OCI-M2 (cell line): ENCODE results near the gene C1QTNF1.

Source experiments
- DNase-seq: peaks from one replicate; lab custom pipeline; 2025; ENCODE audit not compliant: unreplicated experiment; lab: John Stamatoyannopoulos, UW

Gene C1QTNF1

DNA sequence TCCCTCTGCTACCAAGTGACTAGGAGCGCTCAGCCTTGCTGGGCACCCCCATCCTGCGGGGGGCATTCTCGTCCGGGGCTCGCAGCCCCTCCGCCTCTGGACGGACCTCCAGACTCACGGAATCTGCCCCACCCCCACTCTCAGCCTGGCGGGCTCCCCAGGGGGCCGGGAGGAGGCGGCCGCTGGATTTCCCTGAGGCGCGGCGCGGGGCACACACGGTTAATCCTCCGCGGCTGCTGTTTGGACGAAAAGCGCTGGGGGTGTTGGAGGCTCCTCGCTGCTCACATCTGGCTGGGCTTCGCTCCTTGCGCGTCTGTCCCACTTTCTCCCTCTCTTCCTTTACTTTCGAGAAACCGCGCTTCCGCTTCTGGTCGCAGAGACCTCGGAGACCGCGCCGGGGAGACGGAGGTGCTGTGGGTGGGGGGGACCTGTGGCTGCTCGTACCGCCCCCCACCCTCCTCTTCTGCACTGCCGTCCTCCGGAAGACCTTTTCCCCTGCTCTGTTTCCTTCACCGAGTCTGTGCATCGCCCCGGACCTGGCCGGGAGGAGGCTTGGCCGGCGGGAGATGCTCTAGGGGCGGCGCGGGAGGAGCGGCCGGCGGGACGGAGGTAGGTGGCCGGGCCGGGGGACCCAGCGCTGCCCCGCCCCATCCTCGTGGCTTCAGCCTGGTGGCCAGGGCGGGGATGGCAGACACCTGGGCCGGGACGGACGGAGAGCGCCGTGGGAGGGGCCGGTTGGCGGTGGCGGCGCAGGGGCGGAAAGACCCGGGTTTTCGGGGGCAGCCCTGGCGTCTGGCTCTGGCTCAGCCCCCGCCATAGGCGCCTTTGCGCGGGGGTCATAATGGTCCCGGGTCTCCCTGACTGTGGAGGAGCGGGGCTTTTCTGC lies at the start of gene C1QTNF1:
Gene C1QTNF1 (plus strand): TSS at position 284 of the 886 bp plus-strand sequence. CDS start 19,800 bp downstream, outside the sequence.
- no peak for DNase-seq

DNA sequence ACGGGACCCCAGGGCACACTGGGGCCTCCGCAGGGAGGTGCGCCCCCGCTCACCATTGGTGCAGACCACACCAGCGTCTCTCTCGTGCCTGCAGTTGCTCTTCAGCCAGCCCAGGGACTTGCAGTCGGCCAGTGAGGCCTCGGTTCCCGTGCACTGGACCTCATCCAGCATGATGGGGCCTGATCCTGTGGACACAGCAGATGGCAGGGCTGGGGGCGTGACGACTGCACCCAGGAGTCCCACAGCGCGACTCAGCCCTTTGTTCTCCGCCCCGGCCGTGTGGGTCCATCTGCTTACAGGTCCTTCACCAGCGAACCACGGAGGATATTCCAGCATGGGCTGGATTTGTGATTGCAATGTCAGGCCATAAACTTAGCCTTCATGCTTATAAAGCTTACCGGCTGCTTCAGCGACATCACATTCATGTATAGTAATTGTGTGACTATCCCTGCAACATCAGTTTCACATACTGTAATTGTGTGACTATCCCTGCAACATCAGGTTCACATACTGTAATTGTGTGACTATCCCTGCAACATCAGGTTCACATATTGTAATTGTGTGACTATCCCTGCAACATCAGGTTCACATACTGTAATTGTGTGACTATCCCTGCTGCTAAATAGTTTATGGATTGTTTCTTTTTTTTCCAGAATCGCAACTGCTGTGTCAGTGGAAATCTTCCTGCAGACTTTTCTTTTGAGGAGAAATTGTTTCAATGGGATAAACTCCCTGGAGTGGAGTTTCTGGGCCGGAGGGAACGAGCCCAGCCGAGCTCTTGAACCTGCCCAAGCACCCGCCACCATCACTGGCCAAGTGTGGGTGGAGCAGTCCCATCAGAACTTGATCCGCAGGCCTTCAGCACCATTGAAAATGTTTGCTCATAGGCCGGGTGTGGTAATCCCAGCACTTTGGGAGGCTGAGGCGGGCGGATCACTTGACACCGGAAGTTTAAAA lies 49.1 kb upstream of the C1QTNF1 start:
- no peak for DNase-seq

DNA sequence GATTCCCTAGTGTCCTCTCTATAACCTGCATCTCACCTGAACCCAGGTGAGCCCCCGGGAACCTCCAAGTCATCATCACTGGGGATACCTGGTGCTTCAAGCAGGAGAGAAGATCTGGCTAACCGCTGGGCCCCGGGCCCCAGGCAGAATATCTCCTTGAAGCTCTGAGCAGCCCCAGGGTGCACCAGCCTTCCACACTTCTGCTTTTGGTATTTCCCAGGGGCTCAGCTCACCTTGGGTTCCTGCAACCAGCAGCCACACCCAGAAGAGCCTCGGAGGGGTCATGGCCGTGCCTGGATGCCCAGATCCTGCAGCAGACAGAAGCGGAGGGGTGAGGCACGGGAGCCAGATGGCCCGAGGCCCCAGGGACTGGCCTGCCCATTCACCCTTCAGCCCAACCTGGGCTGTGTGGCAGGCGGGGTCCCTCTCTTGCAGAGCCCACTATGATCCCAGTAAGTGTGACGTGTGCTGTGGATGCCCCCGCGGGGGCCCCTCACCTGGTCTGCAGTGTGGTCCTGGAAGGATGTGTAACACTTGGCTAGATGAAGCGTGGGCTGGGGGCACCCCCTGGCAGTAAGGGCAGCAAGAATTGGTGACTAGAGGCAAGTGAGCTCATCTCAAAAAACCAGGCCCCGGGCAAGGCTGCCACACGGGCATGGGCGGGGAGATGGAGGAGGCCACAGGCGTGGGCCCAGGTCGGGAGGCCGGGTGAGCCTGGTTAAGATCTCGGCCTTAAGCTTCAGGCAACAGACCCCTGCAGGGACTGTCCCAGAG lies 46.9 kb upstream of the C1QTNF1 start:
- no peak for DNase-seq

DNA sequence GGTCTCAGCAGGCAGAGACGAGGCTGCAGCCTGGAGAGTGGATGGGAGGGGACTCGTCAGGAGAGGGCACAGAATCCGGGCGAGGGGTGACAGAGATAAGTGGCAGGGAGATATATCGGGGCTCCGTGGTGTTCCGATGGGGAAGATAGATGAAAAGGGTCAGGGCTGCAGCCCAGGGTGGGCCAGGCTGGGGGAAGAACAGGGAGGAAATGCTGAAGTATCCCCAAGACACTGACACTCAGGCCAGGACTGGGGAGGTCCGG lies 46.4 kb upstream of the C1QTNF1 start:
- DNase-seq, result no peak

GRCh38 chr17:78977997-78978973 lies 45.7 kb upstream of the C1QTNF1 start:
- no peak for DNase-seq

- DNase-seq, result no peak
Measured at GRCh38 chr17:78979780-78980623, 44.0 kb upstream of the C1QTNF1 start, which contains the start of gene LGALS3BP. Gene LGALS3BP, minus strand, starts transcription at chr17:78979923. Its CDS starts 2,732 bp downstream, at chr17:78977191.

GRCh38 chr17:78980624-78980972 lies 43.4 kb upstream of the C1QTNF1 start:
- DNase-seq, result no peak

DNA sequence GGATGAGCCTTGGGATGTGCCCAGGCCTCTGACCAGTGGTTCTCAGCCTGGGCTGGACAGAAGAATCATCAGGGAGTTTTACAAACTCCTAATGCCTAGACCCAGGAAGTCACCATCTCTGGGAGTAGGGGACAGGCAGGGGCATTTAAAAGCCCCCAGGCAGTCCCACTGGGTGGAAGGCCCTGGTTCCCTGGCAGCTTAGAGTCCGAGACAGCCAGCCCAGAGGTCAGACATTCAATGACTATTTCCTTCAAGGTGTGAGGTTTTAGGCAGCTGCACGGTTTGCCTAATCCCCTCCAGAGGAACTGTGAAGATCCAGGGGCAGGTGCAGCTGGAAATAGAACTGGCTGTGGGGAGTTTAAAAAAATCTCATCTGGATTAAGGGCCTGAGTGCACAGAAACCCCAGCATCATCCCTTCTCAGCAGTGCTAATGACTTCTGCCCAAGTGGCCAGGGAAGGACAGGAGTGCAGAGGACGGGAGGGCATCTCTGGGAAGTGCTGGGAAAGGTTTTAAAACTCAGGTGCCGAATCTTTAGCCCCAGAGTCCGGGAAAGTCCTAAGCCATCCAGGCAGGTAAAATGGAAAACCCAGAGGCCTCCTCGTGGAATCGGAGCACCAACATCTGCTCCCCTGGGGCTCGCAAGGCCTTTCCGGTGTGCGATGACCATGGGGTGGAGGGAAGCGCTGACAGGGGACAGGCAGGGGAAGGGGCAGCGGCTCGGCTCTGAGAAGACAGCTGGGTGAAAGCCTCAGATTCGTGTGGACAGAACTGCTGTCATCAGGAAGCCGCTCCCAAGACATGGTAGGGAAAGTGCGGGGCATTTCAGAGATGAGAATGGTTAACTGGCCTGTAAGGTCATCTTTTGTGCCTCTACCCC lies 42.7 kb upstream of the C1QTNF1 start:
- no peak for DNase-seq

GRCh38 chr17:78985395-78985794 lies 38.6 kb upstream of the C1QTNF1 start:
- DNase-seq, result no peak

DNA sequence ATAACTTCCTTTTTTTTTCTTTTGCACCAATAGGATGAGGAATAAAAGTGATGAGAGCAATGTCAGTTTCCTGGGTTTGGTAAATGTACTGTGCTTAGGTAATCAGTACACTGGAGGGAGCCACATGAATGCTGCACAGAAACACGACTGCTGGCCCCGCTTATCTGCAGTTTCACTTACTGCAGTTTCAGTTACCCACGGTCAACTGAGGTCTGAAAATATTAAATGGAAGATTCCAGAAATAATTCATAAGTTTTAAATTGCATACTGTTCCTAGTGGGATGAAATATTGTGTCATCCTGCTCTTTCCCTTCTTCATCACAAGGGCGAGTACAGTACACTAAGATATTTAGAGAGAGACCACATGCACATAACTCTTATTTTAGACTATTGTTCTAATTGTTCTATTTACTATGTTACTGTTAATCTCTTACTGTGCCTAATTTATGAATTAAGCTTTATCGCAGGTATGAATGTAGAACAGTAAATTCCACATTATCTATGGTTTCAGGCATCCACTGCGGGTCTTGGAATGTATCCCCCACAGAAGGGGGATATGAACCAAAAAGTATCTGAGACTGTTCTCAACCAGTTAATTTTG lies 37.8 kb upstream of the C1QTNF1 start:
- DNase-seq, result no peak

- no peak for DNase-seq
Measured at GRCh38 chr17:78986649-78987328, 37.2 kb upstream of the C1QTNF1 start.

- no peak for DNase-seq
Measured at GRCh38 chr17:78988152-78988551, 35.8 kb upstream of the C1QTNF1 start.

GRCh38 chr17:78990349-78991016 lies 33.5 kb upstream of the C1QTNF1 start:
- no peak for DNase-seq

GRCh38 chr17:78991017-78991738 lies 32.8 kb upstream of the C1QTNF1 start:
- no peak for DNase-seq

DNA sequence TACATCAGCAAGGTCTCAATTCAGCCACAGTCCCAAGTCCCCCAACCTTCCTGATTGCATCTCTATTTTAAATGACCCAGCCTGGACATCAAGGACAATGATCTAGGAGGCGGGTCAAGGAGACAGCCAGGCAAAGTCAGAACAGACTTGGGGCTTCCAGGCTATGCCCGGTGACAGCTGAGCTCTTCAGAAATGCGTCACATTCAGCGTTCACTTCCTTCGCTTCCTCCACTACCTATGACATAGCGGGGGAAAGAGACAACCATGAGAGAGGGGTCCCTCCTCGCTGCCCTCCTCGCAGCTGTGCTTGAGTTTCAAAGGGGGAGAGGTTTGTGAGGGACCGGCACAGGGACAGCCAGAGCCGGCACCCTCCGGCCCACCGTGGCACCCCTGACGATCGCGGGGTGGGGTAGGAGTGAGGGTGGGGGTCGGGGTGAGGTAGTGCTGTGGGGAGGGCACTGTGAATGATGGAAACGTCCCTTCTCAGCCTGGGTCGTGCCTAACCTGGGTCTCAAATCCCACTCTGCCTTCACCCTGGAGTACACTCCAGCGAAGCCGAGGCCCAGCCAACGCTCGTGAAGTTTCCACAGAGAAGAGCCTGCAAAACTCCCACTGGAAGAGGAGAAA lies 31.9 kb upstream of the C1QTNF1 start:
- DNase-seq, result no peak
